Measurements from ENCODE around the gene VPS13D. TPM values are rescaled to one million over a fixed set of nuclear protein-coding genes. Genes with fewer than 3 reads are reported as not detected.

The VPS13D gene
- polyA plus RNA-seq, 5 donors: 23.7 to 27.8 (median 25.3) TPM

- no peak for DNase-seq
These were observed 103.4 kb downstream of the VPS13D start for GRCh38 chr1:12333036-12333785.

- no peak for DNase-seq
These were observed 106.0 kb downstream of the VPS13D start for GRCh38 chr1:12335815-12336214.

DNA sequence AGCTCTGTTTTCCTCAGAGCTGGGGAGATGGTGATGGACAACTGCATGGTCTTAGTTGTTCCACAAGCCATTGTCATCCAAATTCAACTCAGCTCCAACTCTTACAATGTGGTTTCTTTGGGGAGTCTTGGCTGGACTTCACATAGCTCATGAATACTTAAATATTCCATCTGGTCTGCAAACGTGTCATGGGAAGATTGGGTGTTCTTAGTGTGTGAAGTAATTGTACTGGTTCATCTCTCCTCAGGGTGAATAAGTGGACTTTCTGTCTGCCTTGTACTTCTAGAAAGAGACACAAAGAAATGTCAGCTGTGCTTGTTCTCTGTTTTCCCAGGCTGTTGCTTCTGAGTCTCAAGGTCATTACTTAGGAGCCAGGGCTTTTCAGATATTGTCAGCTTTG lies 106.6 kb downstream of the VPS13D start:
- no peak for DNase-seq

GRCh38 chr1:12338017-12338416 lies 108.2 kb downstream of the VPS13D start:
- no peak for DNase-seq

DNA sequence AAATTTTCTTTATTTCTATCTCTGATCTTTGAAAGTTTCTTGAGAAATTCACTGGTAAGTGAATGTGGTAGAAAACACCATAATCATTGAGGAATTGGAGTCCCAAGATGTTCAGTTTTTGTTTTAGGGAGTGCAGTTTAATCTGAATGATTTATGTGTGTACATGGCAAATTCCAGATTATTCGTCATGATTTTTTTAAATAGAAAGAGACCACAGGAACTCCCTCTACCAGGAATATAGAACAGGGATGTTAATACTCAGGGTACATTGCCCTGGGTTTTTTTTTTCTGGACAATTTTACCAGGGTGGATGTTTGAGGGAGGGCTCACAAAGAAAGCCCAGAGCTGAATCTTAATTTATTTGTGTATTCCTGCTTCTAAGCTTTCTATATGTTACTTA lies 109.0 kb downstream of the VPS13D start:
- no peak for DNase-seq

GRCh38 chr1:12339396-12339795 lies 109.6 kb downstream of the VPS13D start:
- no peak for DNase-seq

DNA sequence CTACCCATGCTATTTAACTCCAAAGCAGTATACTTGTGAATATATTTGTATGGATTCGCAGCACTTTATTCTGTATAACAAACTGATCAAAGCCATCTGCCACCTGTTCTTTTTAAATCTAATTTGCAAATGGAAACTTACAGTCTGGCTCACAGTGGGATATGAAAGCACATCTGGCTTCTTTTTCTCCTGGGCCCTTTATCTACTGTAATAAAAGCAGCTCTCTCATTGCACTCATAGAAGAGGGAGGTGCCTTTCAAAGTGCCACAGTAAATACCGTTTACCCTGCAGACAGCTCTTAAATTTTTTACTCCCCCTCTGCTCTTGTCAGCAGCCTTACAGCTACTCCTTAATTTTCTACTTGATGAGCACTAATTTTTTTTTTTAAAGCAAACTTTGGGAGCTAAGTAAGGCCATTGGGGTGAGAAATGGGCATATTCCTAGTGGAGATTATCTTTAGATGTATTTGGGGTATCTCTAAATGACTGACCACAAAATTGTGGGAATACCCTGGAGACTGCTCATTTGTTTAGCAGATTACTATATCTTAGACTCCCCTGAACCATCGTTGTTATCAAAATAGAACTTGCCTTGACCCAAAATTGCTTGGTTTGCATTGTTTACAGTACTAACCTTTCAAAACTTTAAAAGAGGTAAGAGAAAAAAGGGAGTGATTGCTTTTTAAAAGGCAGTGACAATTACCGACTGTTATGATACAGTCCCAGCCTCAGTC lies 110.1 kb downstream of the VPS13D start:
- no peak for DNase-seq

- no peak for DNase-seq
These were observed 110.7 kb downstream of the VPS13D start for GRCh38 chr1:12340544-12340930.

GRCh38 chr1:12341667-12342066 lies 111.8 kb downstream of the VPS13D start:
- DNase-seq: no peak

GRCh38 chr1:12342401-12343003 lies 112.7 kb downstream of the VPS13D start:
- no peak for DNase-seq

GRCh38 chr1:12343823-12344487 lies 114.1 kb downstream of the VPS13D start:
- DNase-seq: no peak

DNA sequence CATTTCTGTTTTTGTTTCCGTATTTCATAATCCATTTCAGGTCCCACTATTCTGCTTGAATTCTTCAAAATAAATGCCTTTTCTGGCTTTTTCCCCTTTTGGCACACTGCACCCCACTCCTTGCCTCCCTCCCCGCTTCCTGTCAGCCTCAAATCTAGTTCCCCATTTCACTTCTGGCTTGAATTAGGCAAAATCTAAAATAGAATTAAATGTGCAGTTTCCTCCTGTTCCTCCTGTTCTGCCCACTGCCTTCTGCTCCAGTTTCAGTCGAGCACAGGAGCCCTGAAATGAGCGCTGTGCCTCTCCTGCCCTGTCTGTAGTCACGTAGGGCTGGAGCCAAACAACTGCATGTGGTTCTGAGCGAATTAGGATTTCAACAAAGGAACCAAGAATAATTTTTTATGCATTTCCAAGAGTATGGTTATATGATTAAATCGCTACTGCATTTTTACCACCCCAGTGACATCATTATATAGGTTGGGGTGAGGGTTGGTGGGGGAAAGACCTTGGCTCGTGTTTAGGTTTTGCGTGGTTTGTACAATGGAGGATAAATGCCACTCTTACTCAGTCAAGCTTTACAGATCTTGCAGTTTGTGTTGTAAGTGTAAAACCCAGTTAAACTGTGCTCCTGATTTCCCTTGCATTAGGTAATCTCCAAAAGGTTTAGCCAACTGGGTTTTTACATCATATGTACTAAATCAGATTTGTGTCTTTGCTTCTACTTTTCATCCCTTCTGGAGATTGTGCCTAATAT lies 114.9 kb downstream of the VPS13D start:
- no peak for DNase-seq

- DNase-seq: no peak
These were observed 115.8 kb downstream of the VPS13D start for GRCh38 chr1:12345350-12346217.

GRCh38 chr1:12346483-12347151 lies 116.8 kb downstream of the VPS13D start:
- no peak for DNase-seq

DNA sequence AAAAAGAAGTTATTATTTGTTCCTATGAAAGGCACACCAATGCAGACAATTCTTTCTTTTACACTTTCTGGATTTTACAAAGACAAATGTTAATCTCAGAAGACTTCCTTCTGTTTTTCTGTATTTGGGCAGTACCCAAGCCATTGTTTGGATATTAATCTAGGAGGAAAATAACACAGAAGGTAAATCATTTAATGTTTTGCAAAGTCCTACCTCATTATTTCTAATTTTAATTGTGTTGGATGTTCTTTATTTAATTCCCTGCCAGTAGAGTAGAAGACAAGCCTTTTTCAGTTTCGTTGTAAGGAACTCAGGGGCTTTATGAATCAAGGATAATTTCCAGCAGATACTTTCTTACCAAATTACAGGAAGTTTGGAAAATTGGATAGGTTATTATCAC lies 118.3 kb downstream of the VPS13D start:
- no peak for DNase-seq

DNA sequence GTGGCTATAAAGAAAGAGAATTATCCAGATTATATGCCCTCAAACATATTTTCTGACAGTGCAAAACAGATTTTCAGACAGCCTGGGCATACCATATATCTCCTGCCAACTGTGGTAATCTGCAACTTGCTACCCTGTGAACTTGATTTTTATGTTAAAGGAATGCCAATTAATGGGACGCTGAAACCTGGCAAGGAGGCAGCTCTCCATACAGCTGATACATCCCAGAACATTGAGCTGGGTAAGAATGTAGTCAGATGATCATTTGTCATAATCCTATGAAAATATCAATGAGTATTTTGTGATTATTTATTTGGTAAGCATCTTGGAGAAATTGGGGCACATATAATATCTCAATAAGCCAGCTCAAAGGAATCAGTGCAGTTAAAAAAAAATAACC lies 124.2 kb downstream of the VPS13D start:
- DNase-seq: no peak

DNA sequence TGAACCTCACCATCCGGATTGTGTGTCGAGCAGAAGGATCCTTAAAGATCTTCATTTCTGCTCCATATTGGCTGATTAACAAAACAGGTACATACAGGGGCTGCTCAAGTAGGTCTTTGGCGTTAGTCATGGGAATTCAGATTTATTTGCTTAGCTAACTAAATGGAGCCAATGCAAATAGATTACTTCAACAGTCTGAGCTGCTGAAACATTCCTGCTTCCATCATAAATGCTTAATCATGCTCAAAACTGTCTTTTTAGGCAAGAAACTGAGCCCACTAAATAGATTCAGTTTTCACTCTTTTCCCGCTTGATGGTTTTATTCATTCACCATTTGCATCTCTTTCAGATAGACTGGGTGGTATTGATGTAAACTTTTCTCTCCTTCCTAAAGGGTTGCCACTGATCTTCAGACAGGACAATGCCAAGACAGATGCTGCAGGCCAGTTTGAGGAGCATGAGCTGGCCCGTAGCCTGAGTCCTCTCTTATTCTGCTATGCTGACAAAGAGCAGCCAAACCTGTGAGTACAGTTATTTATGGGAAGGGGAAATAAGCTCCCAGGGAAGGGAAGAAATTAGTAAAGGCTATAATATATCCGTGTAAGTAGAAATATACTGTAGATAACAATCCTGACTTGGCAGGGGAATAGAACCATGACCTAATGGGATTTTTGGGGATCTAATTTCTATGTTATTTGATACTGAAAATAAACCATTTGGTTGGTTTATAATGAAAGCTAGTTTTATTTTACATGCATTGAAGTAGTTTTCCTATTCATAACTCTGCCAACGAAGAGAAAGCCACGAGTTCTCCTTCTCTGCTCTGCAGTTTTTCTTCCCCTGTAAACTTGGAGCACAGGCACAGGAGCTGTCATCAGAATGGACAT lies 126.4 kb downstream of the VPS13D start:
- peak in 1 of 2 donors; percentile 30 for DNase-seq

DNA sequence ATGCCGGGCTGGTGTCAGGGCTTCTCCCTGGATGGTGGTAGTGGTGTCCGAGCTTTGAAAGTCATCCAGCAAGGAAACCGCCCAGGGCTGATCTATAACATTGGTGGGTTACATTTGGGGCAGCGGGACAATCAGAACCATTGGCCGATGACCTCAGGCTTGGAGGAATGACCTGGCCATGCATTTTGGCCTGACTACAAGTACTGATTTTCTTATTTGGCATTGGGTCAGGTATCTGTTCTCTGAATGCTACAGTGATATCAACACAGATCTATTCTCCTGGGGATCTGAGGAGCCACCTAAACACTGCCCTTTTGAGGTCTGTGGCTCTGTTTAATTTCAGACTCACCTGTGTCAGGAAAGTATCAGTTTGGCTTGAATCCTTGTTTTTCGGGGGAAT lies 128.7 kb downstream of the VPS13D start:
- no peak for DNase-seq

Measured in right lung (tissue), 5 donors.